Measurements from ENCODE around the gene LRRC32.

DNA sequence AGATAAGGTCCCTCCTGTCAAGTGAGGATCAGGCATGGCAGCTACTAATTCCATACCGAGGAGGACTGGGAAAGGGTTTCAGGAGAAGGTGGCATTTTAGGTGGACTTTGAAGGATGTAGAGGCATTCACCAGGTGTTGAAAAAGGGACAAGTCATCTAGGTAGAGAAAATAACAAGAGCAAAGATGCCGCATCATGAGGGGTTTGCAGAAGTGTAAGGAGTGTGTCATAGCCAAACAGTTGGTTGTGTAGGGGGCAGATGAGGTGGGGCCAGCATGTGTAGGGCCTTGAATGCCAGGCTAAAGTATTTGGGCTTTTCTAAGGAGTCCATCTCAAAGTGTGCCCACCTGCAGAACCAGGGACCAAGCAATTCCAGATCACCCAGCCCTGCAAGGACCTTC, 11.6 kb upstream of the LRRC32 start:
- TF ChIP-seq CTCF (IDR thresholded peaks at IDR 0.05; ENCODE audit: insufficient read depth, low read depth, low read length) (no peak), EZH2 (IDR thresholded peaks at IDR 0.05; ENCODE audit: insufficient read depth, low read length) (no peak)

All from astrocyte (in vitro differentiated cells and primary cell).